K562 (cell line): ENCODE measurements around the gene MDFIC. TPM values are rescaled to one million over a fixed set of nuclear protein-coding genes. Genes with fewer than 3 reads are reported as not detected.

ENCODE experiments used
- AFF1 ChIP-seq, 2 experiments: fragments of 450-650 bp; IDR thresholded peaks; 2 replicates each; pipeline ENCODE4 v1.6.1; 2018; ENCODE audit warnings: mild to moderate bottlenecking in 2 of 2, low read depth in 1 of 2; ENCODE audit not compliant: partially characterized antibody in 2 of 2
- CHD7 ChIP-seq: fragments of 200-600 bp; sonication (generic); IDR thresholded peaks from one replicate; pipeline ENCODE4 v1.6.1; 2012; ENCODE audit warnings: mild to moderate bottlenecking, low read depth, low read length, inconsistent platforms
- FOXA1 ChIP-seq: fragments of 450-650 bp; IDR thresholded peaks from 2 replicates; pipeline ENCODE4 v1.6.1; 2016; ENCODE audit warnings: mild to moderate bottlenecking, borderline replicate concordance
- KLF10 ChIP-seq: fragments of 250-450 bp; sonication (Bioruptor Pico); IDR thresholded peaks from 2 replicates; pipeline ENCODE4 v1.6.1; 2021; ENCODE audit warnings: matching md5 sums
- MNT ChIP-seq, 2 experiments: fragments of 450-650 bp; conservative IDR thresholded peaks; 2 replicates each; pipeline ENCODE4 v1.6.1; 2017; ENCODE audit warnings: mild to moderate bottlenecking in 2 of 2, moderate library complexity in 2 of 2
- PPARD ChIP-seq: fragments of 250-450 bp; sonication (Bioruptor Pico); IDR thresholded peaks from 2 replicates; pipeline ENCODE4 v1.8.0; 2022; ENCODE audit warnings: inconsistent platforms, mild to moderate bottlenecking, moderate library complexity
- ZNF23 ChIP-seq: fragments of 250-450 bp; sonication (Bioruptor Pico); IDR thresholded peaks from 2 replicates; pipeline ENCODE4 v1.4.0; 2020; ENCODE audit warnings: mild to moderate bottlenecking
- ZNF398 ChIP-seq: fragments of 250-450 bp; sonication (Bioruptor Pico); IDR thresholded peaks from 2 replicates; pipeline ENCODE4 v1.8.0; 2021; ENCODE audit warnings: moderate library complexity, mild to moderate bottlenecking, inconsistent platforms
- polyA plus RNA-seq, 8 experiments: library from polyadenylated mRNA; depleted of rRNA in 4 of 8; stranded (reverse) in 5 of 8; unstranded in 3 of 8; fragments of >200 nt; fragmentation: Nextera tagmentation in 2 of 8; fragmentation: Illumina TruSeq in 1 of 8; extraction: Ambion mirVana in 2 of 8; extraction: Trizol in 1 of 8; gene quantifications; 2 replicates each; pipeline versions ENCODE4 v1.2.1 to v1.2.3, GENCODE V29; 2011 to 2014; ENCODE audit warnings: inconsistent platforms in 1 of 8, missing spikeins in 1 of 8
- total RNA-seq, 7 experiments: library from RNA; depleted of rRNA in 6 of 7; stranded (reverse); fragments of >200 nt in 6 of 7; fragmentation: Illumina TruSeq in 2 of 7; extraction: Trizol in 2 of 7; gene quantifications; 2 replicates each; pipeline versions ENCODE4 v1.2.1 to v1.2.3, GENCODE V29; 2011 to 2021; ENCODE audit warnings: low replicate concordance in 1 of 7

Gene MDFIC
- total and polyA plus RNA-seq, 9 of the 15 experiments (the other 6 are each of a cell fraction or from before 2014, with no cell fraction given): 0.13 to 0.24 TPM; not detected in 7

GRCh38 chr7:114943530-114943929 is 21.6 kb downstream of the MDFIC start (continued):
- TF ChIP-seq CHD7 (no peak), ZNF398 (CRISPR knock-in tag) (no peak), MNT (conservative IDR thresholded peaks at IDR 0.05) (no peak), KLF10 (CRISPR knock-in tag) (no peak), AFF1 (IDR thresholded peaks at IDR 0.05; ENCODE audit: low read depth in 1 of 2, partially characterized antibody in 2 of 2) (no peak), PPARD (CRISPR knock-in tag) (no peak), ZNF23 (no peak), FOXA1 (no peak)
